Right ventricle myocardium superior (tissue), 1 donor: ENCODE results near the gene IFIT1B. TPM values are rescaled to one million over a fixed set of nuclear protein-coding genes. Genes with fewer than 3 reads are reported as not detected.

ENCODE experiments used
- ATAC-seq: fragments of 200-7000 bp; cut with Tn5 transposase; one replicate; pipeline ENCODE4 v1.9.1; 2020; ENCODE audit warnings: mild to moderate bottlenecking; ENCODE audit not compliant: poor library complexity
- DNase-seq: peaks from one replicate; pipeline ENCODE4 v3.0.0-alpha.2; 2020
- intact Hi-C: fragments of 100-400 bp; cut with DNase I; formaldehyde crosslinking; loops from one replicate; pipeline ENCODE4 v1.11.2; 2022
- total RNA-seq: library from RNA; stranded (reverse); fragmentation: NEBNext Ultra II Directional; extraction: Animal tissue kit (Norgen Biotek cat#: 25700); gene quantifications from one replicate; pipeline ENCODE4 v1.2.1, GENCODE V29; 2021
- donor health status: DM: no; HTN: yes; CAD: no; lungs with severe emphysema.

Gene IFIT1B
- total RNA-seq, 1 donor from 2014 or later: not detected

GRCh38 chr10:89431977-89432376 lies 54.1 kb downstream of the IFIT1B start:
- intact Hi-C loops: loop anchor here (5.0 kb wide), 1 partner anchor 45 kb away; no protein-coding TSS in a partner anchor
- peak; percentile 28 for ATAC-seq
- DNase-seq: no peak

Other genes starting within 250 kb of the IFIT1B start
- 0.22 TPM for gene CH25H, start 170.7 kb upstream of the IFIT1B start, total RNA-seq
- 18.0 TPM for gene LIPA, start 126.3 kb upstream of the IFIT1B start, total RNA-seq
- 4.3 TPM for gene IFIT2, start 76.0 kb upstream of the IFIT1B start, total RNA-seq
- gene IFIT3, start 50.1 kb upstream of the IFIT1B start, total RNA-seq: 5.9 TPM
- 28.1 TPM for gene IFIT1, start 14.6 kb downstream of the IFIT1B start, total RNA-seq
- gene IFIT5, start 36.5 kb downstream of the IFIT1B start, total RNA-seq: 7.1 TPM
- 1.3 TPM for gene SLC16A12, start 157.5 kb downstream of the IFIT1B start, total RNA-seq